NOMO-1 treated with dmso at 0.1 percent for 144 hours (cell line): ENCODE data around the gene SHLD2.
"Not testable (repeated sequence)": the region's sequence is repeated elsewhere in the genome, so short reads cannot be mapped to it uniquely, and the experiment has no call there.

Experiments used
- DNase-seq: peaks from one replicate; lab custom pipeline; 2025; ENCODE audit not compliant: unreplicated experiment; lab: John Stamatoyannopoulos, UW

SHLD2 gene

GRCh38 chr10:87210309-87210708 is 115.3 kb downstream of the SHLD2 start:
- DNase-seq = not testable (repeated sequence)

- DNase-seq = not testable (repeated sequence)
Measured at GRCh38 chr10:87211848-87212247, 116.8 kb downstream of the SHLD2 start.

- DNase-seq = not testable (repeated sequence)
Measured at GRCh38 chr10:87213150-87213765, 118.3 kb downstream of the SHLD2 start.

- not testable (repeated sequence) for DNase-seq
Measured at GRCh38 chr10:87213806-87214205, 118.8 kb downstream of the SHLD2 start.

GRCh38 chr10:87216120-87216519 is 121.1 kb downstream of the SHLD2 start:
- DNase-seq = not testable (repeated sequence)

- not testable (repeated sequence) for DNase-seq
Measured at GRCh38 chr10:87219370-87219769, 124.4 kb downstream of the SHLD2 start.

- not testable (repeated sequence) for DNase-seq
Measured at GRCh38 chr10:87222789-87223188, 127.8 kb downstream of the SHLD2 start.

- not testable (repeated sequence) for DNase-seq
Measured at GRCh38 chr10:87225148-87225547, 130.1 kb downstream of the SHLD2 start, which contains the start of gene NUTM2A. Gene NUTM2A, plus strand, starts transcription at chr10:87225448. Its CDS starts 383 bp downstream, at chr10:87225831.

- DNase-seq = not testable (repeated sequence)
Measured at GRCh38 chr10:87228247-87228646, 133.2 kb downstream of the SHLD2 start.

- not testable (repeated sequence) for DNase-seq
Measured at GRCh38 chr10:87229211-87229610, 134.2 kb downstream of the SHLD2 start.

- DNase-seq = not testable (repeated sequence)
Measured at GRCh38 chr10:87234854-87235253, 139.8 kb downstream of the SHLD2 start.

GRCh38 chr10:87237244-87237643 is 142.2 kb downstream of the SHLD2 start:
- not testable (repeated sequence) for DNase-seq

GRCh38 chr10:87239346-87239808 is 144.4 kb downstream of the SHLD2 start:
- DNase-seq = not testable (repeated sequence)
